IMR-90 (cell line): ENCODE data around the gene HOXD3. TPM values are rescaled to one million over a fixed set of nuclear protein-coding genes. Genes with fewer than 3 reads are reported as not detected.

Experiments used
- ATAC-seq: fragments of 200-7000 bp; cut with Tn5 transposase; 2 replicates; pipeline ENCODE4 v1.9.1; 2020; ENCODE audit warnings: low read depth, mild to moderate bottlenecking, moderate library complexity
- BruUV-seq: library from RNA; stranded (reverse); fragments of 400-500 nt; replicated peaks from 2 replicates; lab custom pipeline; 2021; lab: Mats Ljungman, UMichigan
- CTCF ChIA-PET: fragments of 300-600 bp; formaldehyde crosslinking; extraction: SDS; loops from one replicate; lab custom pipeline; 2021; ENCODE audit warnings: antibody characterized with exemption; lab: Yijun Ruan, JAX
- POLR2A ChIA-PET: fragments of 300-600 bp; sonication (Branson Sonifier 250); formaldehyde crosslinking; loops from one replicate; lab custom pipeline; 2022; ENCODE audit warnings: antibody characterized with exemption; ENCODE audit not compliant: unreplicated experiment; lab: Charles Lee
- DNase-seq: peaks from one replicate; pipeline ENCODE4 v3.0.0; 2013
- H2AFZ ChIP-seq: replicated peaks from 2 replicates; pipeline ENCODE3; 2013; ENCODE audit warnings: low read length, mild to moderate bottlenecking; ENCODE audit not compliant: poor library complexity
- H2AK5ac ChIP-seq: 2 replicates; pipeline ENCODE4 v1.6.1; 2013; ENCODE audit warnings: low read depth, low read length, inconsistent platforms
- H2AK9ac ChIP-seq: replicated peaks from 2 replicates; pipeline ENCODE3; 2013; ENCODE audit warnings: mild to moderate bottlenecking, low read depth, low read length, moderate library complexity; ENCODE audit not compliant: poor library complexity
- H2BK120ac ChIP-seq: 2 replicates; pipeline ENCODE4 v1.6.1; 2013; ENCODE audit warnings: low read depth, low read length, inconsistent platforms
- H2BK15ac ChIP-seq: 3 replicates; pipeline ENCODE4 v1.6.1; 2013; ENCODE audit warnings: low read depth, low read length, inconsistent platforms
- H2BK20ac ChIP-seq: 2 replicates; pipeline ENCODE4 v1.6.1; 2013; ENCODE audit warnings: low read depth, mild to moderate bottlenecking, inconsistent platforms, low read length, moderate library complexity
- H2BK5ac ChIP-seq: 2 replicates; pipeline ENCODE4 v1.6.1; 2013; ENCODE audit warnings: mild to moderate bottlenecking, low read depth, low read length, inconsistent platforms; ENCODE audit not compliant: poor library complexity, severe bottlenecking
- H3K14ac ChIP-seq: replicated peaks from 2 replicates; pipeline ENCODE4 v1.6.1; 2013; ENCODE audit warnings: low read depth, low read length, inconsistent platforms
- H3K18ac ChIP-seq: 2 replicates; pipeline ENCODE4 v1.6.1; 2013; ENCODE audit warnings: low read depth, low read length, control low read depth
- H3K23ac ChIP-seq: 2 replicates; pipeline ENCODE4 v1.6.1; 2013; ENCODE audit warnings: low read depth, low read length, inconsistent platforms
- H3K27ac ChIP-seq: 2 replicates; pipeline ENCODE4 v1.5.1; 2013; ENCODE audit warnings: mild to moderate bottlenecking, control low read depth, low read length; ENCODE audit not compliant: insufficient read depth
- H3K27me3 ChIP-seq: 2 replicates; pipeline ENCODE4 v1.6.1; 2013; ENCODE audit warnings: low read length; ENCODE audit not compliant: control insufficient read depth, insufficient read depth
- H3K36me3 ChIP-seq: 2 replicates; pipeline ENCODE4 v1.6.1; 2013; ENCODE audit warnings: low read length, mixed read lengths; ENCODE audit not compliant: control insufficient read depth, insufficient read depth
- H3K4ac ChIP-seq: 2 replicates; pipeline ENCODE4 v1.6.1; 2013; ENCODE audit warnings: low read depth, low read length, inconsistent platforms
- H3K4me1 ChIP-seq: 2 replicates; pipeline ENCODE4 v1.6.1; 2013; ENCODE audit warnings: low read length, mixed read lengths; ENCODE audit not compliant: control insufficient read depth, insufficient read depth
- H3K4me2 ChIP-seq: 2 replicates; pipeline ENCODE4 v1.6.1; 2013; ENCODE audit warnings: low read depth, mild to moderate bottlenecking, control low read depth, low read length, moderate library complexity
- H3K4me3 ChIP-seq: 2 replicates; pipeline ENCODE4 v1.5.1; 2013; ENCODE audit warnings: low read depth, mild to moderate bottlenecking, control low read depth, low read length, moderate library complexity; ENCODE audit not compliant: insufficient read depth
- H3K56ac ChIP-seq: 2 replicates; pipeline ENCODE4 v1.6.1; 2013; ENCODE audit warnings: low read length, inconsistent platforms; ENCODE audit not compliant: insufficient read depth; ENCODE audit errors: extremely low read depth
- H3K79me1 ChIP-seq, 2 experiments: 2 replicates each; pipeline ENCODE4 v1.6.1; 2013; ENCODE audit warnings: low read length in 2 of 2, inconsistent platforms in 1 of 2, low read depth in 1 of 2
- H3K9ac ChIP-seq: 2 replicates; pipeline ENCODE4 v1.6.1; 2013; ENCODE audit warnings: low read depth, low read length, control low read depth
- H3K9me1 ChIP-seq: 2 replicates; pipeline ENCODE4 v1.6.1; 2013; ENCODE audit warnings: low read length, inconsistent platforms; ENCODE audit not compliant: insufficient read depth
- H3K9me3 ChIP-seq: 2 replicates; pipeline ENCODE4 v1.6.1; 2013; ENCODE audit warnings: low read length; ENCODE audit not compliant: control insufficient read depth, insufficient read depth
- H4K20me1 ChIP-seq: 2 replicates; pipeline ENCODE4 v1.6.1; 2013; ENCODE audit warnings: low read length, inconsistent platforms; ENCODE audit not compliant: insufficient read depth
- H4K5ac ChIP-seq: 2 replicates; pipeline ENCODE4 v1.6.1; 2013; ENCODE audit warnings: mild to moderate bottlenecking, low read depth, low read length, control low read depth
- H4K8ac ChIP-seq, 2 experiments: 2 replicates each; pipeline ENCODE4 v1.6.1; 2013; ENCODE audit warnings: low read depth in 2 of 2, low read length in 2 of 2, control low read depth in 1 of 2, inconsistent platforms in 1 of 2
- H4K91ac ChIP-seq: 2 replicates; pipeline ENCODE4 v1.6.1; 2013; ENCODE audit warnings: low read depth, low read length, inconsistent platforms; ENCODE audit not compliant: insufficient read depth
- BHLHE40 ChIP-seq: fragments of 150-350 bp; IDR thresholded peaks from 2 replicates; pipeline ENCODE4 v1.6.1; 2016; ENCODE audit warnings: mild to moderate bottlenecking, low read depth, low read length
- CEBPB ChIP-seq: IDR thresholded peaks from 2 replicates; pipeline ENCODE4 v1.6.1; 2012; ENCODE audit warnings: low read depth, low read length, improper control_type of control experiment
- CHD1 ChIP-seq: IDR thresholded peaks from 2 replicates; pipeline ENCODE4 v1.6.1; 2012; ENCODE audit warnings: low read depth, low read length, improper control_type of control experiment
- CTCF ChIP-seq: conservative IDR thresholded peaks from 2 replicates; pipeline ENCODE4 v1.5.1; 2012; ENCODE audit warnings: mild to moderate bottlenecking, low read depth, low read length, improper control_type of control experiment
- ELK1 ChIP-seq: fragments of 150-350 bp; IDR thresholded peaks from 2 replicates; pipeline ENCODE4 v1.6.1; 2016; ENCODE audit warnings: low read depth, mild to moderate bottlenecking, low read length, moderate library complexity, borderline replicate concordance
- MAZ ChIP-seq: IDR thresholded peaks from 2 replicates; pipeline ENCODE4 v1.6.1; 2012; ENCODE audit warnings: low read depth, mild to moderate bottlenecking, low read length, improper control_type of control experiment, moderate library complexity, borderline replicate concordance
- MXI1 ChIP-seq: IDR thresholded peaks from 2 replicates; pipeline ENCODE4 v1.6.1; 2012; ENCODE audit warnings: low read depth, mild to moderate bottlenecking, low read length, moderate library complexity, borderline replicate concordance
- NFE2L2 ChIP-seq: fragments of 150-350 bp; IDR thresholded peaks from 2 replicates; pipeline ENCODE4 v1.6.1; 2016; ENCODE audit warnings: low read depth, mild to moderate bottlenecking, low read length
- POLR2A ChIP-seq: IDR thresholded peaks from 2 replicates; pipeline ENCODE4 v1.6.1; 2012; ENCODE audit warnings: mild to moderate bottlenecking, low read depth, low read length
- RAD21 ChIP-seq: IDR thresholded peaks from 2 replicates; pipeline ENCODE4 v1.6.1; 2012; ENCODE audit warnings: low read length, improper control_type of control experiment
- RFX5 ChIP-seq: IDR thresholded peaks from 2 replicates; pipeline ENCODE4 v1.8.0; 2012; ENCODE audit warnings: low read depth, mild to moderate bottlenecking, low read length, moderate library complexity
- SMC3 ChIP-seq: fragments of 150-350 bp; IDR thresholded peaks from 2 replicates; pipeline ENCODE4 v1.6.1; 2016; ENCODE audit warnings: low read depth, mild to moderate bottlenecking, antibody characterized with exemption, low read length, moderate library complexity
- USF2 ChIP-seq: fragments of 150-350 bp; IDR thresholded peaks from 2 replicates; pipeline ENCODE4 v1.6.1; 2017; ENCODE audit warnings: mild to moderate bottlenecking, antibody characterized with exemption, low read length, low read depth
- WGBS, 2 experiments: methylation state at CpG; one replicate each; pipeline versions ENCODE4 v1.1.5 to v1.1.7; 2013; ENCODE audit warnings: missing lambda C conversion rate in 2 of 2; ENCODE audit not compliant: insufficient read length in 1 of 2; ENCODE audit errors: extremely low coverage in 2 of 2; 5-methylcytosine and 5-hydroxymethylcytosine counted together
- dilution Hi-C: fragments of 300-500 bp; cut with HindIII; formaldehyde crosslinking; loops from one replicate; pipeline ENCODE4 v1.14.3; 2018; ENCODE audit warnings: low sequenced_read_pairs; ENCODE audit not compliant: unreplicated experiment
- in situ Hi-C: fragments of 300-500 bp; cut with MboI; formaldehyde crosslinking; loops from 3 replicates; pipeline ENCODE4 v1.14.3; 2019; ENCODE audit warnings: low sequenced_read_pairs, inconsistent platforms, mixed read lengths
- intact Hi-C: fragments of 100-400 bp; cut with micrococcal nuclease; formaldehyde crosslinking; loops from 2 replicates; pipeline ENCODE4 v1.10.0; 2022
- polyA plus RNA-seq, 3 experiments: library from polyadenylated mRNA; depleted of rRNA; stranded (reverse); fragments of >200 nt; gene quantifications; 2 replicates each; pipeline ENCODE4 v1.2.3, GENCODE V29; 2012; ENCODE audit warnings: low replicate concordance in 1 of 3
- total RNA-seq: library from RNA; depleted of rRNA; stranded (reverse); fragments of >200 nt; gene quantifications from 2 replicates; pipeline ENCODE4 v1.2.3, GENCODE V29; 2012

The HOXD3 gene
- total and polyA plus RNA-seq, 2 of the 4 experiments (the other 2 are of a cell fraction) = not detected

- H4K20me1 ChIP-seq = no peaks in the 10 kb centered on the region
- WGBS, 2 experiments = 10% methylated on average over 4 of the region's 48 CpGs; no CpG with 5 or more reads in 1 of the 2 experiments
- dilution Hi-C loops (no loop called here), in situ Hi-C loops (no loop called here), intact Hi-C loops (no loop called here)
- H3K27ac ChIP-seq = no peak overlapping the region
- H3K18ac ChIP-seq = no peak overlapping the region
- H3K9ac ChIP-seq = no peak overlapping the region
- no peak overlapping the region for H2BK15ac ChIP-seq
- no peaks in the 10 kb centered on the region for H3K4me1 ChIP-seq
- no peak overlapping the region for H3K23ac ChIP-seq
- H2AK9ac ChIP-seq = no peak overlapping the region
- H3K14ac ChIP-seq = no peak overlapping the region
- CTCF ChIA-PET = interaction anchor here (0.6 to 3.3 kb wide), 2 partner anchors 130 to 302 kb away, joined by 3 to 7 read pairs; no protein-coding TSS in a partner anchor
- no peak overlapping the region for H4K91ac ChIP-seq
- no peak overlapping the region for H4K8ac ChIP-seq
- no peak overlapping the region for H3K4me3 ChIP-seq
- H3K36me3 ChIP-seq = no peaks in the 10 kb centered on the region
- H2BK120ac ChIP-seq = no peak overlapping the region
- no peaks in the 10 kb centered on the region for H3K79me1 ChIP-seq
- H2BK20ac ChIP-seq = no peak overlapping the region
- no peak overlapping the region for H2AFZ ChIP-seq
- peaks cover 93% of the 10 kb centered on the region for H3K27me3 ChIP-seq
- no peak overlapping the region for H4K5ac ChIP-seq
- H2AK5ac ChIP-seq = no peak overlapping the region
- DNase-seq (no peak), ATAC-seq (no peak)
- TF ChIP-seq BHLHE40 = no peak
- no peak for TF ChIP-seq MAZ
- TF ChIP-seq MXI1 = no peak
- TF ChIP-seq RFX5 = no peak
- TF ChIP-seq POLR2A = no peak
- TF ChIP-seq CTCF = no peak
- no peak for TF ChIP-seq NFE2L2
- TF ChIP-seq ELK1 = no peak
- no peak for TF ChIP-seq USF2
- no peak for TF ChIP-seq RAD21
- no peak for TF ChIP-seq CHD1
- no peak for TF ChIP-seq SMC3
- no peak for TF ChIP-seq CEBPB
- no peak overlapping the region for H2BK5ac ChIP-seq
- H3K56ac ChIP-seq = no peak overlapping the region
- no peaks in the 10 kb centered on the region for H3K9me1 ChIP-seq
- POLR2A ChIA-PET = no interaction called here
- peaks cover 15% of the 10 kb centered on the region for H3K9me3 ChIP-seq
- H3K4me2 ChIP-seq = no peak overlapping the region
- H3K4ac ChIP-seq = no peak overlapping the region
- BruUV-seq = no TSS peak
These were observed 4.5 kb upstream of the HOXD3 start for GRCh38 chr2:176152350-176153181.
